Muscle layer of duodenum (tissue), 2 donors: ENCODE results near the gene URM1.
A peak's percentile ranks its signal among the peaks of the same experiment; 100 is the strongest.

ENCODE experiments used
- H3K27ac ChIP-seq: one replicate; pipeline ENCODE4 v1.7.0; 2013; ENCODE audit warnings: mild to moderate bottlenecking, low read length
- H3K27me3 ChIP-seq: one replicate; pipeline ENCODE4 v1.7.0; 2013; ENCODE audit warnings: low read depth, mild to moderate bottlenecking, control low read depth, low read length
- H3K36me3 ChIP-seq, 2 donors: one replicate each; pipeline ENCODE4 v1.7.0; 2013; ENCODE audit warnings: low read length in 2 of 2, control low read depth in 1 of 2, mild to moderate bottlenecking in 1 of 2; ENCODE audit not compliant: insufficient read depth in 2 of 2, control insufficient read depth in 1 of 2
- H3K4me1 ChIP-seq, 2 donors: one replicate each; pipeline ENCODE4 v1.7.0; 2013; ENCODE audit warnings: low read length in 2 of 2, mild to moderate bottlenecking in 2 of 2, control low read depth in 1 of 2, moderate library complexity in 1 of 2; ENCODE audit not compliant: insufficient read depth in 2 of 2, control insufficient read depth in 1 of 2
- H3K4me3 ChIP-seq, 2 donors: one replicate each; pipeline ENCODE4 v1.7.0; 2013; ENCODE audit warnings: low read length in 2 of 2, low read depth in 1 of 2, mild to moderate bottlenecking in 1 of 2
- H3K9me3 ChIP-seq, 2 donors: one replicate each; pipeline ENCODE4 v1.7.0; 2013; ENCODE audit warnings: low read length in 2 of 2, control low read depth in 1 of 2, mild to moderate bottlenecking in 1 of 2; ENCODE audit not compliant: control insufficient read depth in 1 of 2
- donor health status: healthy.

URM1 gene

GRCh38 chr9:128370752-128371629 lies at the start of gene URM1:
Gene URM1 (plus strand): TSS chr9:128371374. CDS start chr9:128371381, 7 bp downstream.
- peaks cover 5 to 33% of the 10 kb centered on the region in 2 donors for H3K4me1 ChIP-seq

GRCh38 chr9:128321879-128322403 lies 49.2 kb upstream of the URM1 start:
- Histone ChIP-seq H3K36me3 (peaks cover 18 to 32% of the 10 kb centered on the region in 2 donors), H3K4me1 (peaks cover 0 to 30% of the 10 kb centered on the region in 2 donors), H3K4me3 (peak overlapping the region; percentile 86 to 95), H3K9me3 (no peaks in the 10 kb centered on the region), H3K27ac (peak overlapping the region; percentile 82), H3K27me3 (no peaks in the 10 kb centered on the region)

More at GRCh38 chr9:128370752-128371629, at the start of gene URM1:
- Histone ChIP-seq H3K9me3 (no peaks in the 10 kb centered on the region), H3K36me3 (peaks cover 4 to 11% of the 10 kb centered on the region in 2 donors), H3K4me3 (peak within 1 kb of the TSS; percentile 89 to 92), H3K27ac (peak within 1 kb of the TSS; percentile 95), H3K27me3 (no peaks in the 10 kb centered on the region)

GRCh38 chr9:128322404-128323211 lies 48.6 kb upstream of the URM1 start, which contains the start of the genes COQ4 and TRUB2:
Gene COQ4 (plus strand): TSS chr9:128322839. CDS start chr9:128322859, 20 bp downstream.
Gene TRUB2 (minus strand): TSS chr9:128322447. CDS start chr9:128322408, 39 bp downstream.
- Histone ChIP-seq H3K4me3 (peak within 1 kb of the TSS; percentile 86 to 95), H3K27ac (peak within 1 kb of the TSS; percentile 82), H3K27me3 (no peaks in the 10 kb centered on the region), H3K4me1 (peaks cover 0 to 30% of the 10 kb centered on the region in 2 donors), H3K9me3 (no peaks in the 10 kb centered on the region), H3K36me3 (peaks cover 11 to 28% of the 10 kb centered on the region in 2 donors)

- Histone ChIP-seq H3K4me1 (peaks cover 0 to 30% of the 10 kb centered on the region in 2 donors), H3K9me3 (no peaks in the 10 kb centered on the region), H3K4me3 (peak overlapping the region; percentile 86 to 95), H3K27ac (peak overlapping the region; percentile 82), H3K36me3 (peaks cover 9 to 34% of the 10 kb centered on the region in 2 donors), H3K27me3 (no peaks in the 10 kb centered on the region)
Observed at GRCh38 chr9:128323212-128323730, 47.9 kb upstream of the URM1 start.

GRCh38 chr9:128323791-128324190 lies 47.4 kb upstream of the URM1 start:
- Histone ChIP-seq H3K4me3 (peak overlapping the region; percentile 86 to 95), H3K36me3 (peaks cover 12 to 39% of the 10 kb centered on the region in 2 donors), H3K27me3 (no peaks in the 10 kb centered on the region), H3K27ac (peak overlapping the region; percentile 82), H3K9me3 (no peaks in the 10 kb centered on the region), H3K4me1 (peaks cover 0 to 30% of the 10 kb centered on the region in 2 donors)

- H3K36me3 ChIP-seq = peaks cover 12 to 42% of the 10 kb centered on the region in 2 donors
Observed at GRCh38 chr9:128324401-128324800, 46.8 kb upstream of the URM1 start.

GRCh38 chr9:128325629-128326028 lies 45.5 kb upstream of the URM1 start:
- no peak overlapping the region for H3K4me3 ChIP-seq
- peaks cover 2 to 30% of the 10 kb centered on the region in 2 donors for H3K4me1 ChIP-seq
- no peaks in the 10 kb centered on the region for H3K9me3 ChIP-seq
- no peak overlapping the region for H3K27ac ChIP-seq
- H3K27me3 ChIP-seq = no peaks in the 10 kb centered on the region
- peaks cover 12 to 42% of the 10 kb centered on the region in 2 donors for H3K36me3 ChIP-seq

More at GRCh38 chr9:128324401-128324800, 46.8 kb upstream of the URM1 start:
- Histone ChIP-seq H3K27me3 (no peaks in the 10 kb centered on the region), H3K4me1 (peaks cover 0 to 30% of the 10 kb centered on the region in 2 donors), H3K4me3 (no peak overlapping the region), H3K9me3 (no peaks in the 10 kb centered on the region), H3K27ac (no peak overlapping the region)

GRCh38 chr9:128333451-128333869 lies 37.7 kb upstream of the URM1 start:
- no peaks in the 10 kb centered on the region for H3K27me3 ChIP-seq
- no peak overlapping the region for H3K4me3 ChIP-seq
- no peak overlapping the region for H3K27ac ChIP-seq
- peaks cover 19 to 28% of the 10 kb centered on the region in 2 donors for H3K36me3 ChIP-seq
- no peaks in the 10 kb centered on the region for H3K9me3 ChIP-seq
- H3K4me1 ChIP-seq = peaks cover 0 to 2% of the 10 kb centered on the region in 2 donors

GRCh38 chr9:128335161-128335560 lies 36.0 kb upstream of the URM1 start:
- H3K4me3 ChIP-seq = no peak overlapping the region
- H3K27ac ChIP-seq = no peak overlapping the region
- H3K36me3 ChIP-seq = peaks cover 17 to 21% of the 10 kb centered on the region in 2 donors
- no peaks in the 10 kb centered on the region for H3K9me3 ChIP-seq
- H3K27me3 ChIP-seq = no peaks in the 10 kb centered on the region
- peaks cover 0 to 3% of the 10 kb centered on the region in 2 donors for H3K4me1 ChIP-seq

GRCh38 chr9:128335914-128336313 lies 35.3 kb upstream of the URM1 start:
- Histone ChIP-seq H3K36me3 (peaks cover 17 to 21% of the 10 kb centered on the region in 2 donors), H3K27ac (no peak overlapping the region)

More at GRCh38 chr9:128335914-128336313, 35.3 kb upstream of the URM1 start:
- Histone ChIP-seq H3K27me3 (no peaks in the 10 kb centered on the region), H3K9me3 (no peaks in the 10 kb centered on the region), H3K4me3 (no peak overlapping the region), H3K4me1 (peaks cover 2 to 3% of the 10 kb centered on the region in 2 donors)
